GM10248 (cell line): ENCODE results near the gene STARD7.

Experiments
- CTCF ChIA-PET: fragments of 300-600 bp; sonication (Branson Sonifier 250); formaldehyde crosslinking; extraction: SDS; loops from one replicate; lab custom pipeline; 2021; ENCODE audit warnings: antibody characterized with exemption; lab: Yijun Ruan, JAX
- POLR2A ChIA-PET: fragments of 350-650 bp; sonication (Branson Sonifier 250); formaldehyde crosslinking; extraction: SDS; loops from one replicate; lab custom pipeline; 2020; ENCODE audit warnings: antibody characterized with exemption; lab: Yijun Ruan, JAX
- DNase-seq: peaks from one replicate; pipeline ENCODE4 v3.0.0; 2012; ENCODE audit errors: extremely low spot score
- TF ChIP-seq, protein P1 (sequence below): IDR thresholded peaks from 2 replicates; pipeline ENCODE4 v1.5.1; 2012; ENCODE audit warnings: mild to moderate bottlenecking, low read depth; ENCODE audit errors: extremely low read depth, missing control alignments, control extremely low read depth

The STARD7 gene

DNA sequence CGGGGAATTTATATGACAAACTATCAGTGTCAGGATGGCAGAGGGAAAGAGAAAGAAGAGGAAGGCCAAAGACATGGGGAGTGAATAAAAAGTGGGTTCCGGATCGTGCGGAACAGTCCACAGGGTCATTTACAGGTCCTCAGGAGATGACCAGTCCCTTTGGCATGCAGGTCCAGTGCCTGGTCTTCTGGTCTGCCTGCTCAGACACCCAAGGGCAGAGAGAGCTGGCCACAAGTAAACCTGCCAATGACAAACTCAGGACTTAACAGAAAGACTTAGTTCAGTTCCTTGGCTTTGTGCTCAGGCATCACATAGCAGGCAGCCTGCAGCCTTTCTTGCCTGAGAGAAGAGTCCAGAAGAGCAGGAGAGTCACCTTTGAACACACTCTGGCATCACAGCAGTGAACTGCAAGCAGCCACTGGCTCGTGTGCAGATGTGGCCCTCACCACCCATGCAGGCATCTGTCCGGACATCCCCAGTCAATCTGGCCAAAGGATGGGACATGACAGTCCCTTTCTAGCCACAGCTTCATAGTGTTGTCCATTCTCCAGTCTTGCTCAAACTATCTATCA lies 43.2 kb upstream of the STARD7 start:
- TF ChIP-seq, protein P1, sequence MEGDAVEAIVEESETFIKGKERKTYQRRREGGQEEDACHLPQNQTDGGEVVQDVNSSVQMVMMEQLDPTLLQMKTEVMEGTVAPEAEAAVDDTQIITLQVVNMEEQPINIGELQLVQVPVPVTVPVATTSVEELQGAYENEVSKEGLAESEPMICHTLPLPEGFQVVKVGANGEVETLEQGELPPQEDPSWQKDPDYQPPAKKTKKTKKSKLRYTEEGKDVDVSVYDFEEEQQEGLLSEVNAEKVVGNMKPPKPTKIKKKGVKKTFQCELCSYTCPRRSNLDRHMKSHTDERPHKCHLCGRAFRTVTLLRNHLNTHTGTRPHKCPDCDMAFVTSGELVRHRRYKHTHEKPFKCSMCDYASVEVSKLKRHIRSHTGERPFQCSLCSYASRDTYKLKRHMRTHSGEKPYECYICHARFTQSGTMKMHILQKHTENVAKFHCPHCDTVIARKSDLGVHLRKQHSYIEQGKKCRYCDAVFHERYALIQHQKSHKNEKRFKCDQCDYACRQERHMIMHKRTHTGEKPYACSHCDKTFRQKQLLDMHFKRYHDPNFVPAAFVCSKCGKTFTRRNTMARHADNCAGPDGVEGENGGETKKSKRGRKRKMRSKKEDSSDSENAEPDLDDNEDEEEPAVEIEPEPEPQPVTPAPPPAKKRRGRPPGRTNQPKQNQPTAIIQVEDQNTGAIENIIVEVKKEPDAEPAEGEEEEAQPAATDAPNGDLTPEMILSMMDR, result no peak
- CTCF ChIA-PET, result interaction anchor here (1.3 to 2.3 kb wide), 2 partner anchors 8 to 9 kb away, joined by 3 to 9 read pairs; no protein-coding TSS in a partner anchor
- DNase-seq, result no peak
- POLR2A ChIA-PET, result interaction anchor here (0.7 kb wide), 1 partner anchor 50 kb away, joined by 3 read pairs; no protein-coding TSS in a partner anchor

DNA sequence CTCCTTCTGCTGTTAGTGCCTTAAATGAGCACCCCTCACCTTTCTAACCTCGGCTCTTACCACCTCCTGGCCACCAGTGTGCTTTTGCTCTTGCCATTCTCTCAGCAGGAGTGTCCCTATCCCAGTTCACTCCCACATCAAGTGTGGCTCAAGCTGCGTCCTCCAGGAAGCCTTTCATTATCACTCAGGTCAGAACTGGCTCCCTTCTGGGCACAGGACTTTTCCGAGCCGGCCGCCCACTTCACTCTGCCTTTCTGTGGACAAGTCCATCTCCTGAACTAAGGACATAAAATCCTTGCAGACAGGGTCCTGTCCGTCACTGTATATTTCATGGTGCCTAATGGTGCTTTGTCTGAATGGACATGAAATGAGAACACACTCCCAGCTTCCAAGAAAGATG lies 41.6 kb upstream of the STARD7 start:
- CTCF ChIA-PET, result interaction anchor here (0.8 to 2.3 kb wide), 4 partner anchors 8 to 262 kb away, joined by 3 to 9 read pairs (median 3); no protein-coding TSS in a partner anchor
- POLR2A ChIA-PET, result interaction anchor here (0.6 kb wide), 1 partner anchor 13 kb away, joined by 7 read pairs; no protein-coding TSS in a partner anchor
- TF ChIP-seq, protein P1, result no peak
- no peak for DNase-seq

DNA sequence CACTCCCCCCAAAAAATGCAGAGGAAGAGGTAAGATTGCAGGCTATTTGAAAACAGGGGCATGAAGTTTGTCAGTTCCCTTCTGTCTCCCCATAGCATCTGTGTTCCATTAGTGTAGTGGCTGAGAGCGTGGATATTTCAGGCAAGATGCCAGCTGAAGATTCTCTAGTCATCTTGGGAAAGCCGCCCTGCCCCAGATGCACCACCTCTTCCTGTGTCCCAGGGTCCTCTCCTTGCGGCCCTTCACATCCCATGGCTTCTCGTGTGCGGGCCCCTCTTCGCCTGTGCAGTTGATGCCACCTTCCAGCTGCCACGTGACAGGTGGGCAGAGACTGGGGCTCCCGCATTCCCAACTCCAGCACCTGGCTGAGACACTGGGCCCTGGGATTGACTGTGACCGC lies 41.0 kb upstream of the STARD7 start:
- CTCF ChIA-PET, result interaction anchor here (0.8 to 1.3 kb wide), 2 partner anchors 8 to 23 kb away, joined by 3 read pairs; no protein-coding TSS in a partner anchor

DNA sequence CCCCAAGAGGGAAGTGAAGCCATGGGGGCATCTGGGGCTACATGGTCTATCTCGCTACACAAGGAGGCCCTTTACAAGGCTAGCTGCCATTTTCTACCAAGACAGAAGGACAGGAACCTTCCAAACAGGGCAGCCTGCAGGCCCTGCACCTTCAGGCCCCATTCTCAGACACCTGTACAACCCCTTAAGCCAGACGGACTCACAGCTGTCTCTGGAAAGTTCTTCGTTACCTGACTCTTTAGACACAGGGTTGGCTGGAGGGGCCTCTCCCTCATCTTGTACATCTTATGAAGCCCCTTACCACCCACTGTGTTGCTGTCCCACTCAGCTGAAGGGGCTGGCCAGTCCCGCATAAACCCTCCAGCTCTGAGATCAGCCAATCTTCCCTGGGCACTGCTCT lies 40.0 kb upstream of the STARD7 start:
- TF ChIP-seq, protein P1, result no peak
- CTCF ChIA-PET, result interaction anchor here (0.6 to 1.1 kb wide), 4 partner anchors 10 to 83 kb away, joined by 3 read pairs; no protein-coding TSS in a partner anchor
- POLR2A ChIA-PET, result no interaction called here
- DNase-seq, result no peak

More for the DNA sequence above, 41.0 kb upstream of the STARD7 start:
- TF ChIP-seq, protein P1, result no peak
- no peak for DNase-seq
- POLR2A ChIA-PET, result interaction anchor here (0.6 kb wide), 1 partner anchor 14 kb away, joined by 7 read pairs; no protein-coding TSS in a partner anchor

DNA sequence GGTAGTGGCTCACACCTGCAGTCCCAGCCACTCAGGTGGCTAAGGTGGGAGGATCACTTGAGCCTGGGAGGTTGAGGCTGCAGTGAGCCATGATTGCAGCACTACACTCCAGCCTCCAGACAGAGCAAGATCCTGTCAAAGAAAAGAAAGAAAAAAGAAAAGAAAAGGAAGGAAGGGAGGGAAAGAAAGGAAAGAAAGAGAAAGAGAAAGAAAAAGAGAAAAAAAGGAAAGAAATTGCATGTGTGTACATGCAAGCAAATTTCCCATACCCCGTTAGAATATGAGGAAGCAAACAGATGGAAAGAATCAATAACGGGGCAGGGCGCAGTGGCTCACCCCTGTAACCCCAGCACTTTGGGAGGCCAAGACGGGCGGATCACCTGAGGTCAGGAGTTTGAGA lies 39.3 kb upstream of the STARD7 start:
- POLR2A ChIA-PET, result no interaction called here
- TF ChIP-seq, protein P1, result no peak
- CTCF ChIA-PET, result interaction anchor here (0.9 to 2.0 kb wide), 3 partner anchors 26 to 131 kb away, joined by 3 to 5 read pairs (median 3); partner anchors contain the start of gene ADRA2B
- no peak for DNase-seq

DNA sequence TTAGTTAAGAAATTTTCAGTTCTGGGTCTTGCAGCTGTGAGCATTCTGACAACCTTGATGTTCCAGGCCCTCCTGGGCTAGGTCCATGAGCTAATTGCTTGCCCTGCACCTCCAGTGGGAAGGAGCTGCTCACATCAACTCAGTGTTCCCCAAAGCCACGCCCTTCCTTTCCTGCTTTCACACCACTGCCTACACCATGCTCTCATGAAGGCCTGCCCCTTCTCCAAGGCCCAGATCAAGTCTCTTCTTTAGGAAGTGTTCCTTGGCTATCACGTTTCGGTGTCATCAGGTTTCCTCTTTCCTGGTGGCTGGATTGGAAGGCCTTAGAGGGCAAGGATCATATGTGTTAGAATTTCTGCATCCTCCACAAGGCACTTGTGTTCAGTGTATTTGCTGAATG lies 38.4 kb upstream of the STARD7 start:
- TF ChIP-seq, protein P1, result no peak
- no peak for DNase-seq
- POLR2A ChIA-PET, result no interaction called here
- CTCF ChIA-PET, result interaction anchor here (1.3 to 3.3 kb wide), 6 partner anchors 9 to 130 kb away, joined by 3 to 13 read pairs (median 5); partner anchors contain the start of gene ADRA2B
